ENCODE results near the gene FAM78A.

- TF ChIP-seq POLR2A (IDR thresholded peaks at IDR 0.05; ENCODE audit: extremely low read depth, insufficient read length) (no peak), CTCF (IDR thresholded peaks at IDR 0.05; ENCODE audit: low read depth, low read length) (no peak)
Observed at GRCh38 chr9:131271506-131271931, 4.8 kb downstream of the FAM78A start.

All from NB4 (cell line).